WTC11 (cell line): ENCODE data around the gene SPEN.

Experiments used
- ATF6 ChIP-seq: sonication (generic); formaldehyde crosslinking; IDR thresholded peaks from 2 replicates; pipeline ENCODE4 v1.8.1; 2023; ENCODE audit warnings: mild to moderate bottlenecking, missing genetic modification reagents
- CREB1 ChIP-seq: sonication (generic); formaldehyde crosslinking; IDR thresholded peaks from 2 replicates; pipeline ENCODE4 v1.8.0; 2023; ENCODE audit warnings: mild to moderate bottlenecking, missing genetic modification reagents
- CTCF ChIP-seq: fragments of 200-600 bp; IDR thresholded peaks from 2 replicates; pipeline ENCODE4 v1.8.0; 2022; ENCODE audit warnings: antibody characterized with exemption
- GABPB1 ChIP-seq: sonication (generic); formaldehyde crosslinking; IDR thresholded peaks from 2 replicates; pipeline ENCODE4 v1.8.1; 2023; ENCODE audit warnings: mild to moderate bottlenecking, missing genetic modification reagents
- HMGA2 ChIP-seq: fragments of 250-450 bp; sonication (Bioruptor Pico); IDR thresholded peaks from 2 replicates; pipeline ENCODE4 v1.4.0; 2021; ENCODE audit warnings: mild to moderate bottlenecking, moderate library complexity
- RELA ChIP-seq: sonication (generic); formaldehyde crosslinking; IDR thresholded peaks from 2 replicates; pipeline ENCODE4 v1.8.1; 2022; ENCODE audit warnings: missing genetic modification reagents, mild to moderate bottlenecking, borderline replicate concordance
- SP1 ChIP-seq: sonication (generic); formaldehyde crosslinking; conservative IDR thresholded peaks from 2 replicates; pipeline ENCODE4 v1.8.1; 2022; ENCODE audit warnings: missing genetic modification reagents
- ZNF263 ChIP-seq: sonication (generic); formaldehyde crosslinking; IDR thresholded peaks from 2 replicates; pipeline ENCODE4 v1.8.1; 2022; ENCODE audit warnings: low read depth, mild to moderate bottlenecking, moderate library complexity, missing genetic modification reagents
- ZNF317 ChIP-seq: sonication (generic); formaldehyde crosslinking; IDR thresholded peaks from 2 replicates; pipeline ENCODE4 v1.8.1; 2023; ENCODE audit warnings: low read depth, mild to moderate bottlenecking, moderate library complexity, missing genetic modification reagents, borderline replicate concordance
- TF ChIP-seq, protein P1 (sequence below): sonication (generic); formaldehyde crosslinking; IDR thresholded peaks from 2 replicates; pipeline ENCODE4 v1.8.1; 2023; ENCODE audit warnings: mild to moderate bottlenecking, moderate library complexity, missing genetic modification reagents

GRCh38 chr1:15954316-15954715 is 106.8 kb downstream of the SPEN start:
- TF ChIP-seq RELA (no peak), HMGA2 (no peak), SP1 (CRISPR knock-in tag) (no peak), CTCF (no peak), CREB1 (CRISPR knock-in tag) (no peak), ZNF263 (CRISPR knock-in tag) (no peak), GABPB1 (CRISPR knock-in tag) (no peak), ATF6 (no peak), ZNF317 (CRISPR knock-in tag) (no peak)
- TF ChIP-seq, protein P1, sequence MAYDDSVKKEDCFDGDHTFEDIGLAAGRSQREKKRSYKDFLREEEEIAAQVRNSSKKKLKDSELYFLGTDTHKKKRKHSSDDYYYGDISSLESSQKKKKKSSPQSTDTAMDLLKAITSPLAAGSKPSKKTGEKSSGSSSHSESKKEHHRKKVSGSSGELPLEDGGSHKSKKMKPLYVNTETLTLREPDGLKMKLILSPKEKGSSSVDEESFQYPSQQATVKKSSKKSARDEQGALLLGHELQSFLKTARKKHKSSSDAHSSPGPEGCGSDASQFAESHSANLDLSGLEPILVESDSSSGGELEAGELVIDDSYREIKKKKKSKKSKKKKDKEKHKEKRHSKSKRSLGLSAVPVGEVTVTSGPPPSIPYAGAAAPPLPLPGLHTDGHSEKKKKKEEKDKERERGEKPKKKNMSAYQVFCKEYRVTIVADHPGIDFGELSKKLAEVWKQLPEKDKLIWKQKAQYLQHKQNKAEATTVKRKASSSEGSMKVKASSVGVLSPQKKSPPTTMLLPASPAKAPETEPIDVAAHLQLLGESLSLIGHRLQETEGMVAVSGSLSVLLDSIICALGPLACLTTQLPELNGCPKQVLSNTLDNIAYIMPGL (CRISPR knock-in tag): no peak
